ENCODE results near the gene TNS3.
A peak's percentile ranks its signal among the peaks of the same experiment; 100 is the strongest.

The TNS3 gene

DNA sequence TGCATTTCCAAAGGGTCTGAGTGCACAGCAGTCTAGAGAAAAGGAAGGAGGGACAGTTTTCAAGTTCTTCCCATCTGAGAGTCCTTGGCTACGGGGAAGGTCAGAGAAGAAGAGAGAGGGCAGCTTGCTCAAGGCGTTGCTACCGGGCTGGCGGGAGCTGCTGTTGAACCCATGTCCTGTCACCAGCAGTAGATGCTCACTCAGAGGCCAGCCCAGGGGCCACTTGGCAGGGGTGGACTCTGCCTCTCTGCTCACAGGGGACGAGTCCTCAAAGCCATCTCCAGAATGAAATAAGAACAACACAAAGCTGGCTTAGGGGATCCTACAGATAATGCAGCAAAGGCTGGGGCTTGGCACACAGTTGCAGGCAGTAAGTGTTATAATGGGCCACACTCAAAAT is 231.5 kb downstream of the TNS3 start:
- DNase-seq (ENCODE audit: low read depth, low spot score) = no peak

DNA sequence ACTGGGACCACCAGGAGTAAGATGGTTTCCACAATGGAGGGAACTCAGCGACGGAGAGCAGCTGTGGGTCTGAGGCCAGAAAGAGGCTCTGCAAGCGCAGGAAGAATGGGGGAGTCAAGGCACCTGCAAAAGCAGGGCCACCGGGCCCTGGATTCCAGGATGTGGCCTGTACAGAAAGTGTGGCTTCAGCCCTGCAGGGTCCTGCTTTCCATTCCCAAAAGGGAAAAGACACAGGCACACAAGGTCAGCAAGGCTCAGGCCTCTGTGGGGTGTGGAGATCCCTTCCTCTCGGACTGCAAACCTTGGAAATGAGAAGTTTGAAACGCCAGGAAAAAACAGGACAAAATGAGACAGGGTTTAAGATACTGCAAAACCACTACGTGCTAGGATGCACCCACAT is 232.5 kb downstream of the TNS3 start:
- DNase-seq (ENCODE audit: low read depth, low spot score) = no peak

GRCh38 chr7:47347816-47348385 is 234.0 kb downstream of the TNS3 start:
- DNase-seq (ENCODE audit: low read depth, low spot score) = no peak

GRCh38 chr7:47347346-47347745 is 234.6 kb downstream of the TNS3 start:
- no peak for DNase-seq (ENCODE audit: low read depth, low spot score)

DNA sequence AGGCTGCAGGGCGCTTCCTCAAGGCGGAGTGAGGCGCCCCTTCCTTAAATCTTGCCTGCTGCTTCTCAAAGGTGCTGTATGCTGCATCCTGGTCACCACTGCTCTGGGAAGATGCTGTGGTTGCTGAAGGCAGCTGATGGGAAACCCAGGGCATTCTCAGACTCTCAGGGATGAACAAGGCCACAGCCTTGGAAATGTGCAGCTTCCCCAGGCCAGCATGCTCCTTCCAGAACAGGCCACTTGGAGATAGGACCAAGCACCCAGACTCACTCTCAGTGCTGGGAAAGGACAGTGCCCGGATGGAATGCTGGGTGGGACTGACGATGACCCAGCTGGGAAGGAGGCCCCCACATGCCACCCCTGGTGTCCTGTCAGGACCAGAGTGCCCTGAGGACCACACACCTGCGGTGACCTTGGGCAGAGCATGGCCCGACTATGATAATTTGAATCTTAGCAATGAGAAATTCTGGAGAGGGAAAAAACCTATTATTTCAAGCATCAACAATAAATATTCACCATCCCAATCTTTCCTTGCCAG is 235.5 kb downstream of the TNS3 start:
- no peak for DNase-seq (ENCODE audit: low read depth, low spot score)

DNA sequence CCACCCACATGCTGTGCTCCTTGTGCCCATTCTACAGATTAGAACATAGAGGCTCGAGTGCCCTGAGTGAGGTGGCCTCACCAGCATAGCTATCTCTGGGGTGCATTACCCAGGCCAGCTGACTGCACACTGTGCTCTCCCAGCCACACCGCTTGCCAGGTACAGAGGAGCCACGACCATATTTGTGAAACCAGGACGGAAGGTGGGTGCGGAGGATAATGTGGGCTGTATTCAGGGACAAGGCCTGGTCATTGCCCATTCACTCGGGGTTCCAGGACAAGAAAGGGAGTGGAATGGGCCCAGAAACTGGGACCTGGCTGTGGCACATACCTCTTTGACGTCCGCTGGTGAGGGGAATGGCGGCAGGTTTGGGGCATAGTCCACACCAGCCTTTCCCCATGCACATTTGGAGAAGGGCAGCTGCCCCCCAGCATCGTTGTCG is 236.0 kb downstream of the TNS3 start:
- no peak for DNase-seq (ENCODE audit: low read depth, low spot score)

- no peak for DNase-seq (ENCODE audit: low read depth, low spot score)
These were observed 237.5 kb downstream of the TNS3 start for GRCh38 chr7:47344171-47344955.

- DNase-seq (ENCODE audit: low read depth, low spot score) = no peak
These were observed 238.9 kb downstream of the TNS3 start for GRCh38 chr7:47343061-47343455.

DNA sequence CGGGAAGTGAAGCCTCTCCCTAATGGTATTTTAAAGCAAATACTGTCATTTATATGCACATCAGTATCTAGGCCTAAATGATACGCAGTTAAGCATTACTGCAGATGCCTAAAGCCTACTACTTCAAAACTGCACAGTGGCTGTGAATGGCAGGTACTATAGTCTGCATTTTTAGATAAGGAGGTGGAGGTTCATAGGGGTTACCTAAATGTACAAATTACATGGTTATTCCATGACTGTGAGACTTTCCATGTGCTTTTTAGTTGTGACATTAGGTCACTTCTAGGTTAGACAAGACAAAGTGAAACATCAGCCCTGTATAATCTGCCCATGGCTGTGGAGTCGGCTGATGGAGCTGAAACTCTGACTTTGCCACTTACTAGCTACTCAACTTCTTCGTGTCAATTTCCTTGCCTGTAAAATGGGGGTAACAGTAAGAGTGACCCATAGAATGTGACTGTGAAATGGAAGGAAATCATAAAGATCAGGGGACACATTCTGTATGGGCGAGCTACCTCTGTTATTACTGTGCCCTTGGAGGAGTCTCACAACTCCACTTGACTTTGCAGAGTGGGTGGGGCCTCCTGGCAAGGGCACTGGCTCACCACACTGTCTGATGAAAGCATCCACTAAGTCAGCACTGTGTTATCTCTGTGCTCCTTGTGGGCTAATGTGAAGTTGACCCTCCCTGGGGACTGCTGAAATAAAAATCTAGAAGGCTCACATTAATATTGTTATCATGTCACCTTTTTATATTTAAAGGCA is 239.4 kb downstream of the TNS3 start:
- no peak for DNase-seq (ENCODE audit: low read depth, low spot score)

- DNase-seq (ENCODE audit: low read depth, low spot score) = no peak
These were observed 241.4 kb downstream of the TNS3 start for GRCh38 chr7:47340517-47340916.

DNA sequence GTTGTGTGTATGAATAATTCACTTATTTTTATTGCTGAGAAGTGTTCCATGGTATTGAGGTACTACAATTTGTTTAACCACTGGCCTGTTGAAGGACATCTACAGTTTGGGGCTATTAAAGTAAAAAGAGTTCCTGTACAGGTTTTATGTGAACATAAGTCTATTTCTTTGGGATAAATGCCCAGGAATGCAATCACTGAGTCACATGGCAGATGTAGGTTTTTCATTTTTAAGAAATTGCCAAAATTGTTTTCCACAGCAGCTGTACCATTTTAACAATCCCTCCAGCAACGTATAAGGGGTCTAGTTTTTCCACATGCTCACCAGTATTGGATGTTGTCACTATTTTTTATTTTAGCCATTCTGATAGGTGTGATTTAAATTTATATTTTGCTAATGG is 243.9 kb downstream of the TNS3 start:
- no peak for DNase-seq (ENCODE audit: low read depth, low spot score)

- peak; percentile 42 for DNase-seq (ENCODE audit: low read depth, low spot score)
These were observed 244.4 kb downstream of the TNS3 start for GRCh38 chr7:47337531-47337930.

GRCh38 chr7:47336472-47337425 is 245.2 kb downstream of the TNS3 start:
- no peak for DNase-seq (ENCODE audit: low read depth, low spot score)

GRCh38 chr7:47335557-47336471 is 246.1 kb downstream of the TNS3 start:
- DNase-seq (ENCODE audit: low read depth, low spot score) = peak; percentile 78

DNA sequence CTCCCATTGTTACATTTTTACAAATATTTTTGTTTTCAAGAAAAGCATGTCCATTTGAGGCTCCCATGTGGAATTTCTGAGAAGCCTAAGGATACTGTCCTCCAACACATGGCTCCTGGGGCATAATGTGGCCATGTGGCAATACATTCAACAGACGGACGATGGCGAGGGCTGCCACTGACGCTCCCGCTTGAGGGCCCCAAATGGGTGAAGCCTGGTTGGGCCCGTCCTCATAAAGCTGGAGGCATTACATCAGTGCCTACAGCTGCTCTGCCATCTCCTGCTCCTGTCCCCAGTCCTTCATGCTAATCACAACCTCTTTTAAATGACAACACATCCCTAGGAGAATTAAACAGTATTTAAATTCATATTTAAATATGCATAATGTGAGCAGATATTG is 246.8 kb downstream of the TNS3 start:
- DNase-seq (ENCODE audit: low read depth, low spot score) = no peak

DNA sequence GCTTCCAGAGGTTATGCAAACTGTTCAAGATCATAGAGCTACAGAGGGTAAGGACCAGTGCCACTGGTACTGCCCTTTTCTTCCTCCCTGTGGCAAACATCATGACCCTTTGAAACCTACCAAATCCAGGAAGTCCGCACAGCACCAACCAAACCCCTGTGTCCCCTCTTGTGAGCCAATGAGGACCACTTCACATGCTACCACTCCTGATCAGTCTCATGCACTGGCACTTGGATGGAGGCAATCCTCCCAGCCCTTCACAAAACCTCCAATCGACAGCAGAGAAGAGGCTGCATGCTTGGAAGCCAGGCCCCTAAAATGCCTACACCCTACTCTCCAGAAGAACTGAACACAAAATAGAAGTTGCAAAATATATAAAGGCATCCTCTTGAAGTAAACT is 248.0 kb downstream of the TNS3 start:
- no peak for DNase-seq (ENCODE audit: low read depth, low spot score)

DNA sequence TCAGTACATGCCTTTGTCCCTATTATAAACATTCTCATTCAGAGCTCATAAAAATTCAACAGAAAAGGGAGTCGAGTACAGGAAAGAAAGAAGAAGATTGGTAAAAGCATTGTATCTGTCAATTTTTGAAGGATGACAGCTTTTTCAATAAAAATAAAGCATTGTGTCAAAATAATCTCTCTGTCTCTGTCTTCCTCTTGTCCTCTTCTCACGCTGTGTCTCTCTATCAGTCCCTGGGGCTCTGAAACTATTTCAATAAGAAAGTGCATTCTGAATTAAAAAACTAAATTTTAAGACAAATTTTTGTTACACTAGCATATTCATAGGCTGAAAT is 248.4 kb downstream of the TNS3 start:
- no peak for DNase-seq (ENCODE audit: low read depth, low spot score)

DNA sequence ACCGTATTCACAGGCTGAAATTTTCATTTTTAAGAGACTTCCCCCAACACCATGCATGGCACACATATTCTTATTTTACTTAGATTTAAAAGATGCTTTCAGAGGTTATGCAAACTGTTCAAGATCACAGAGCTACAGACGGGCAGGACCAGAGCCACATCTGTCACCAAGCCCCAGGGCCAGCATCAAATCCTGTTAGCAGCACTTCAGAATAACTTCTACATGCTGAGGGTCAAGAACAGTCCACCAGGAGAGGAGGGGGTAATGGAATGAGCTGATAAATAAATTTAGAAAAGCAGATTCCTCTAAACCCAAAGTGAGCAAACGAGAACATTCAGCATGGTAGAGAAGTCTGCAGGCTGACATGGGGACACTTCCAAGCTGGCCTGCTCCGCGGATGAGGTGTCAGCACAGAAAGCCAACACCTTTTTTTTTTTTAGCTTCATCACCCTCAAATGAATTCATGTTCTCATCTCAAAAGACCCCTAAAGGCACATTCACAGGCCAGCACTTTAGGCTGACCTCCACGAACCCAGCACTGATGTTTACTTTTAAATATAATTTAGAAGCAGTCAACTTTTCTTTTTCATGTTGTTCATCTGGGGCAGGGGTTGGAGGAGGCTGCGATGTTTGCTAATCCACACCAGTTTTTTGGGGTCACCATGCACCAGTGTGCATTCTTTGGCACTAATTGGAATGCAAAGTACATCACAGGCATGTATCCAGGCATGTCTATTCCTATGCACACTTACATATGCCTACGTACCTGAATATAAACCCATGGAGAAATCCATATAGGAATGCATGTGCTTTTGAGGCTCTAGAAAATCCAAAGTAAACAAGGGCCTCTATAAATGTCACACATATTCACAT is 249.0 kb downstream of the TNS3 start:
- no peak for DNase-seq (ENCODE audit: low read depth, low spot score)

DNA sequence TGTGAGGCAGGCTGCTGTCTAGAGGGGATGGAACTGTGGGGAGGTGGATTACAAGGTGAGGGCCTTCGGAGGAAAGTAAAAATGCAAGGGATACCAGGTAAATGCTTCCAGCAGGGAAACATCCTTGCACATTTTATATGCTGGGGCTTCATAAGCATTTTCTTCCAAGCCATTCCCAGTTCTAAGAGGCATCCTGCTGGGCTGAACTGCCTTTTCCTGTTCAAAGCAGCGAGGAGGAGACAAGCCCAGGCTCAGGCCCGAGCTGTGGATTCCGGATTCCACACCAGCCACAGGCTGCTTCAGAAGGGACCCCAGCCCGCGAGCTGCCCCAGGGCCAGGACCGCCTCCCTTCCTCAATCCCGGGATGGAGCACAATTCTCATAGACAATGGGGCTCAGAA is 249.7 kb downstream of the TNS3 start:
- DNase-seq (ENCODE audit: low read depth, low spot score) = no peak

Data from astrocyte of the hippocampus (primary cell).